Naive B cell (primary cell): Measurements from ENCODE around the gene CENPU. TPM values are rescaled to one million over a fixed set of nuclear protein-coding genes. Genes with fewer than 3 reads are reported as not detected.

Experiments used
- ATAC-seq, 2 donors: fragments of 150-1000 bp; cut with Tn5 transposase; 2 replicates each; pipeline ENCODE4 v1.10.0; 2021; ENCODE audit warnings: low read depth in 2 of 2, mild to moderate bottlenecking in 2 of 2, moderate library complexity in 2 of 2
- DNase-seq: peaks from one replicate; pipeline ENCODE4 v3.0.0; 2022
- H3K27ac Mint-ChIP-seq, 6 donors: one replicate each; pipeline ENCODE4 v1.8.0; 2020 to 2022; ENCODE audit warnings: mild to moderate bottlenecking in 6 of 6, mixed read lengths in 6 of 6, moderate library complexity in 5 of 6, inconsistent platforms in 2 of 6
- H3K27me3 Mint-ChIP-seq, 3 donors: one replicate each; pipeline ENCODE4 v1.8.0; 2021 to 2022; ENCODE audit warnings: mixed read lengths in 3 of 3, mild to moderate bottlenecking in 1 of 3
- H3K36me3 Mint-ChIP-seq, 2 donors: one replicate each; pipeline ENCODE4 v1.8.0; 2020 to 2022; ENCODE audit warnings: mixed read lengths in 2 of 2, inconsistent platforms in 1 of 2, mild to moderate bottlenecking in 1 of 2
- H3K4me1 Mint-ChIP-seq, 3 donors: one replicate each; pipeline ENCODE4 v1.8.0; 2020 to 2022; ENCODE audit warnings: mixed read lengths in 3 of 3, inconsistent platforms in 1 of 3, mild to moderate bottlenecking in 1 of 3, moderate library complexity in 1 of 3
- H3K4me3 Mint-ChIP-seq, 8 donors: one replicate each; pipeline ENCODE4 v1.8.0; 2020 to 2022; ENCODE audit warnings: mild to moderate bottlenecking in 8 of 8, mixed read lengths in 8 of 8, moderate library complexity in 8 of 8, inconsistent platforms in 2 of 8
- H3K9me3 Mint-ChIP-seq, 7 donors: one replicate each; pipeline ENCODE4 v1.8.0; 2020 to 2022; ENCODE audit warnings: mixed read lengths in 7 of 7, mild to moderate bottlenecking in 5 of 7, inconsistent platforms in 2 of 7, moderate library complexity in 1 of 7
- polyA plus RNA-seq, 6 donors: library from polyadenylated mRNA; unstranded; fragments of 300-500 nt; fragmentation: Illumina TruSeq; gene quantifications; one replicate each; pipeline ENCODE4 v1.2.3, GENCODE V29; 2021; ENCODE audit warnings: low read depth in 6 of 6

The CENPU gene
- polyA plus RNA-seq, 6 donors from 2014 or later = 0.27 to 4.9 (median 2.3) TPM

DNA sequence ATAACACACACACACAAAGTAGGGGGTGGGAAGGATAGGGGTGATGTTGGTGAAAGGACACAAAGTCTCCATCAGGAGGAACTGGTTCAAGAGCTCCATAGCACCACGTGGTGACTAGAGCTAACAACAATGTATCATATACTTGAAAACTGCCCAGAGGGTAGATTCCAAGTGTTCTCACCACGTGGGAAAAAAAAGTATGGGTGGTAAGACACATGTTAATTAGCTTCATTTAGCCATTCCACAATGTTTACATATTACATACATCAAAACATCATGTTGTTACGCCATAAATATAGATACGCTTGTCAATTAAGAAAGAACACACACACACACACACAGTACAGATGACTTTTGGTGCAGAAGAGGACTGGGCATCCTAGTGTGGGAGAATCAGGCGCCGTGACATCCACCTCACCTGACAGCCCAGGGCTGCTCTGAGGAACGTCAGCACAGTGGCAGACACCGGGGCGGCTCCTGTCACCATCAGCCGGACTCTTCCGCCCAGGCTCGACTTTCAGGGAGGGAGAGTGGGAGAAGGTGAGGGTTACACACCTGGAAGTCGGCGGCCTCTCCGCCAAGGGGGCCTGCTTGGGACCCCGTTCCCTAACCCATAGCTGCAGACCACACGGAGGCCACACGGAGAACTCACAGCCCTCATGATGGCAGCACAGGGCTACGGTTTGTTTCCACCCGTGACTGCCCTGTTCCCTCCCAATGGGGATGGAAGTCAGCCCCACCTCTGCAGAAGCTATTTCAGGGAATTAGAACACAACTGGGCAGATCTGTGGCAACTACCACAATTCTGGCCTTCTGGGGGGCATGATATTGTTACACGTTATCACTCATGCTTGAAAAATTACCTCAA, 31.8 kb upstream of the CENPU start:
- peaks cover 0 to 12% (median 3%) of the 10 kb centered on the region in 3 donors for H3K4me1 Mint-ChIP-seq
- H3K27ac Mint-ChIP-seq = no peak overlapping the region
- no peak overlapping the region for H3K4me3 Mint-ChIP-seq
- peaks cover 0 to 1% (median 0%) of the 10 kb centered on the region in 7 donors for H3K9me3 Mint-ChIP-seq
- peaks cover 18 to 38% of the 10 kb centered on the region in 2 donors for H3K36me3 Mint-ChIP-seq
- no peak for ATAC-seq
- no peaks in the 10 kb centered on the region for H3K27me3 Mint-ChIP-seq
- no peak for DNase-seq

DNA sequence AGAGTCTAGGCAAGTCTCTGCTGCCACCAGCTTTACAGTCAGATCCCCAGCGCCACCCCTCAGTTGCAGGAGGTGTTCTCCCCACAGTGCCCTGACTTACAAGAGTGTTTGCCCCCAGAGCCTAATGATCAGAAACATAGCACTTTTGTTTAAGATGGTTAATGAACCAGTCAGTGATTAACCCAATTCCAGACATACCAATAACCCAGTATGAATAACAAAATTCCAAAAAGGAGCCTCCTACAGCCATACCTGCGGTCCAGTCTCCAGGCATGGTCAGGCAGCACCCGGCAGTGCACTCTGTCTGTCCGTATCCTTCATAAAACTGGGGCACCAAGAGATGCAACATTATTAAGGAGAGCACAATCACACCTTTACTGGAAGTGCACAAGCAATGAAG, 30.7 kb upstream of the CENPU start:
- Mint-ChIP-seq H3K27me3 (no peaks in the 10 kb centered on the region), H3K36me3 (peaks cover 26 to 46% of the 10 kb centered on the region in 2 donors), H3K9me3 (peaks cover 0 to 1% (median 0%) of the 10 kb centered on the region in 7 donors), H3K4me3 (no peak overlapping the region), H3K27ac (peak overlapping the region in 1 of 6 donors; percentile 49), H3K4me1 (peaks cover 0 to 12% (median 3%) of the 10 kb centered on the region in 3 donors)
- DNase-seq (no peak), ATAC-seq (no peak)

DNA sequence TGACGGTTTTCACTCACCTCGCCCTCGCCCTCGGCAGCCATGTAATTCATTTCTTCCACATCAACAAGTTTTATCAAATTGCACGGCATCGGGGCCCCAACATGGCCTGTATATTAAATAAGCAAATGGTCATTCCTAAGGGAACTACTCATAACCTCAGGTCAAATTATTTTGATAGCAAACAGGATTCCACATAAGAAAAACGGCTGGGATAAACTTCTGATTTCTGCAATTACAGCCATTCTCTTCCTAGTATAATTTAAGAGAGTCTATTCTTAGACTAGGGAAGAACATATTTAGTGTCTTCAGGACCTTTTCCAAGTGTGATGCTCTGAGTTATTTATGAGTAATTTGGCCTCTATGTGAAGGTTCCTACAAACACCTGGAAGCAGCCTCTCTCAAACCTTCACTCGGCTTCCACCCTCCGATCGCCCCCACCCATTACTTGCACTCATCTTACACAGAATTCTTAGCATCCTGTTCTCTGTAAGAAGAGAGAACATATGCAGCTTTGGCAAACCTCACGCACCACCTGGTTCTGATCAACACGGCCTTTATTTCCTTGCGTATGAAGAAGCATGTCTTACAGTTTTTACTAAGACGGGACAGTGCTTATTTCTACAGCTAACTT, 29.4 kb upstream of the CENPU start:
- DNase-seq = no peak
- Mint-ChIP-seq H3K4me3 (no peak overlapping the region), H3K9me3 (peaks cover 0 to 2% (median 1%) of the 10 kb centered on the region in 7 donors), H3K4me1 (peaks cover 0 to 12% (median 3%) of the 10 kb centered on the region in 3 donors), H3K27me3 (no peaks in the 10 kb centered on the region), H3K36me3 (peaks cover 26 to 46% of the 10 kb centered on the region in 2 donors), H3K27ac (no peak overlapping the region)
- no peak for ATAC-seq

DNA sequence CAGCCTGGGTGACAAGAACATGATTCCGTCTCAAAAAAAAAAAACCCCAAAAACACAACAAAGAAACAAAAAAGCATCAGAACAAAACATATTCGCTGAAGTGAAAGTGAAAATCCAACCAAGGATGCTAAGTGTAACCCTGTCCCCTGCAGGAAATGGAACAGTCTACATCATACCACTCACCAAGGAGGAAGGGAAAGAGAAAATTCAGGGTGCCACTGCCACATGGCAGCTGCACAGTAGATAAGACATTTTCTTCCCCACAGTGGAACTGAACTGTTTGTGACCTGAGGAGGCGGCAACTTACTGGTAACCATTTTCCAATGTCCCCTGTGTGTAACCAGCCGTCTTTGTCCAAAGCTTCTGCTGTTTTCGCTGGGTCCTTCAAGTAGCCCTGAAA, 28.2 kb upstream of the CENPU start:
- DNase-seq (no peak), ATAC-seq (peak; percentile 78 to 80)
- peaks cover 19 to 44% of the 10 kb centered on the region in 2 donors for H3K36me3 Mint-ChIP-seq
- peaks cover 0 to 12% (median 3%) of the 10 kb centered on the region in 3 donors for H3K4me1 Mint-ChIP-seq
- peaks cover 0 to 2% (median 1%) of the 10 kb centered on the region in 7 donors for H3K9me3 Mint-ChIP-seq
- no peaks in the 10 kb centered on the region for H3K27me3 Mint-ChIP-seq
- H3K27ac Mint-ChIP-seq = peak overlapping the region in 3 of 6 donors; percentile 33 to 57 (median 45)
- H3K4me3 Mint-ChIP-seq = no peak overlapping the region

DNA sequence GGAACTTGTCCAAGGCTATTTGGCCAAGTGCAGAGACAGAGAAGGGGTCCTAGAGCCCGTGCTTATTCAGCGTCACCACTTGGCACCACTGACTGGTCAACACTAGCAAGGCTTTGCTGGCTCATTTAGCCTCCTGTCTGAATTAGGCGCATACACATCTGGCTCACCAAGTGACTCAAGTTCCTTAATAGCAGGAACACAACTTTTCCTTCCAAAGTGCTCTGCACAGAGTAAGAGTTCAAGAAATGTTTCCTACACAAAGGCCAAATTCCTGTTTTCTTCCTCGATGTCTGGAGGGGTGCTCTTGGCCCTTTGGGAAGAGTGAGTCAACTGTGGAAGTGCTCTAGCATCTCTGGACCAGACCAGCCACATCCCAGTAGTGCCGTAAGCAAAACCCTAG, 26.8 kb upstream of the CENPU start:
- no peaks in the 10 kb centered on the region for H3K27me3 Mint-ChIP-seq
- DNase-seq = no peak
- no peak for ATAC-seq
- H3K9me3 Mint-ChIP-seq = peaks cover 0 to 2% (median 1%) of the 10 kb centered on the region in 7 donors
- peaks cover 16 to 44% of the 10 kb centered on the region in 2 donors for H3K36me3 Mint-ChIP-seq
- peak overlapping the region in 1 of 6 donors; percentile 61 for H3K27ac Mint-ChIP-seq
- H3K4me3 Mint-ChIP-seq = no peak overlapping the region
- H3K4me1 Mint-ChIP-seq = peaks cover 0 to 12% (median 3%) of the 10 kb centered on the region in 3 donors

DNA sequence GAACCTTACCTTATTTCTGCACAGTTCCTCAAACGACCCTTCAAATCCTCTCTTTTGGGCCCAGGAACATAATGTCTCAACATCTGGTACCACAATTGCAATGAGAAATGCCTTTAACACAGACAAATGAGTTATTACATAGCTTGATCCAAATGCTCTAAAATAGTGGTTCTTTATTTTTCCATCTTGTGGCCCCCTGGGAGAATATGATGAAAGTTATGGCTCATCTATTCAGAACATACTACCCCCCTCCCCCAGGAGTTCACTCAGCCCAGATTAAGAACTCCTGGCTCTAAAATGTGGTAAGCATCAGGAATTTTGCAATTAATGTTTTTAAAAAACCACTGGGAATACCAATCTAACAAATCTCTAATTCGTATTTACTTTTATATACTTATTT, 23.9 kb upstream of the CENPU start:
- H3K27ac Mint-ChIP-seq = peak overlapping the region in 1 of 6 donors; percentile 53
- DNase-seq (no peak), ATAC-seq (no peak)
- peaks cover 0 to 2% (median 0%) of the 10 kb centered on the region in 7 donors for H3K9me3 Mint-ChIP-seq
- no peak overlapping the region for H3K4me3 Mint-ChIP-seq
- H3K4me1 Mint-ChIP-seq = peaks cover 0 to 10% (median 3%) of the 10 kb centered on the region in 3 donors
- H3K36me3 Mint-ChIP-seq = peaks cover 18 to 52% of the 10 kb centered on the region in 2 donors
- H3K27me3 Mint-ChIP-seq = no peaks in the 10 kb centered on the region

DNA sequence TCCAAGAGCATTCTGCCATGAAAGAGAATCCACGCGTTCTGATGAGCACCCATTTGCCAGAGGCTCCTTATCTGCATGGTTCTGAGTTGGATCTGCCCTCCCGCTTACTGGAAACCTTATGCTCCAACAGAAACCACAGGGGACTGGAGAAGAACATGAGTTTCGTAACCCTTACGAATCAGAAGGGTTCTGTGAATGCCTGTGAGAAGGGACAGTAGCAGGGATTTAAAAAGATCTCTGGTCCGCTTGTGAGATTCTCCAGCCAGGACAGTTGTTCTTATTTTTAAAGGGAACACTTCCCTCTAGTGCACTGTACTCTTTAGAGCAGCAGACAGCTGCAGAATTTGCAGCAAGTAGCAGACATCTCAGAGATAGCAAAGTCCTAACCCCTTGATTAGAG, 22.5 kb upstream of the CENPU start:
- ATAC-seq = no peak
- no peak for DNase-seq
- Mint-ChIP-seq H3K9me3 (peaks cover 0 to 2% (median 0%) of the 10 kb centered on the region in 7 donors), H3K4me3 (no peak overlapping the region), H3K27ac (no peak overlapping the region), H3K36me3 (peaks cover 18 to 42% of the 10 kb centered on the region in 2 donors), H3K4me1 (no peaks in the 10 kb centered on the region), H3K27me3 (peaks cover 0 to 4% (median 0%) of the 10 kb centered on the region in 3 donors)

DNA sequence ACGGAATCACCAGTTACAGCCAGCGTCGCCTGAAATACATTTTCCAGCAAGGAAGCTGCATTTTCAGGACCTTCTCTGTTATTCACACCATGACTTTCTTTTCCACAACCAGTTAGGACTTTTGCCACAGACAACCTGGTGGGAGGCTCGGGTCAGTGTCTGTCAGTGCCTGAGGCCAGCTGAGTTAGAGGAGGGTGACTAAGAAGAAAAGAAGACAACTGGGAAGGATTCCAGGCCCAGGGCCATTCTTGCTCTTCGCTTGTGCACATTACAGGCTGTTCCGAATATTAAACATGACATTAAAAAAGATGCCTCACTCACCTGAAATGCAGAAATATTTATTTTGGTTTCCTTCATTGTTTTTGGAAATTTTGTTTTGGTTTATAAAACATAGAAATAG, 21.4 kb upstream of the CENPU start:
- Mint-ChIP-seq H3K9me3 (peaks cover 0 to 2% (median 0%) of the 10 kb centered on the region in 7 donors), H3K27me3 (peaks cover 0 to 4% (median 0%) of the 10 kb centered on the region in 3 donors), H3K27ac (no peak overlapping the region), H3K4me1 (no peaks in the 10 kb centered on the region), H3K4me3 (no peak overlapping the region), H3K36me3 (peaks cover 17 to 39% of the 10 kb centered on the region in 2 donors)
- no peak for ATAC-seq
- DNase-seq = no peak

DNA sequence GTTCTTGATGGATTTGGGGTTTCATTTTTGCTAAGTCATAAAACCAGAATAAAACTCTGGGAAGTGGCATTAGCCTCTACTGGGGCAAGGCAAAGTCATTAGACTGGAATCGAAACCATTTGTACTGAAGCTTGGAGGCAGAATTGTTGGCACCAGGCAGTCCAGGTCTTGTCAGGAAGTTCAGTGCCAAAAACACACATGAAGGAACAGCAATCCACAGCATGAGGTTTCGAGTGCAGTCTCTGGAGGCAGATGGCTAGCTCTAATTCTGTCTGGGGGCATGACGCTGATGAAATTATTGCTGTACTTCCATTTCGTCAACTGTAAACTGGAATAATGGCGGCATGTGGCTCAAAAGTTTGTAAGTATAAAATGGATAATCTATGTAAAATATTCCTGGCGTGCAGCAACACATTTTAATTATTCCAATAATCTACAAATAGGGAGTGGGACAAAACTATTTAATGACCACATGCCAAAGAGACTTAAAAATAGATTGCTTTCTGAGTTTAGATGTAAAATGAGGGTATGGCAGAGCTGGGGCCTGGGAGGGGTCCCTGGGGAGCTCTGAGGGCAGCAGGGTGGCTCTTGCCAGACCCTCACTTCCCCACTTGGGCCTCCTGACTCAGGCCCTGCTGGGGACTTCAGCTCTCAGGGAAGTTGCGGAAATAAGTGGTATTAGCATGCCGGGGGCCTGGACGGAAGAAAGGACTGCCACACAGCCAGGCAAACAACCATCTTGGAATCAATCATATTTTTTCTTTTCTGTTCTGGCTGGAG, 18.8 kb upstream of the CENPU start:
- Mint-ChIP-seq H3K27me3 (peaks cover 0 to 4% (median 0%) of the 10 kb centered on the region in 3 donors), H3K4me3 (no peak overlapping the region), H3K9me3 (no peaks in the 10 kb centered on the region), H3K4me1 (no peaks in the 10 kb centered on the region), H3K36me3 (peaks cover 10 to 31% of the 10 kb centered on the region in 2 donors), H3K27ac (no peak overlapping the region)
- DNase-seq (no peak), ATAC-seq (no peak)

DNA sequence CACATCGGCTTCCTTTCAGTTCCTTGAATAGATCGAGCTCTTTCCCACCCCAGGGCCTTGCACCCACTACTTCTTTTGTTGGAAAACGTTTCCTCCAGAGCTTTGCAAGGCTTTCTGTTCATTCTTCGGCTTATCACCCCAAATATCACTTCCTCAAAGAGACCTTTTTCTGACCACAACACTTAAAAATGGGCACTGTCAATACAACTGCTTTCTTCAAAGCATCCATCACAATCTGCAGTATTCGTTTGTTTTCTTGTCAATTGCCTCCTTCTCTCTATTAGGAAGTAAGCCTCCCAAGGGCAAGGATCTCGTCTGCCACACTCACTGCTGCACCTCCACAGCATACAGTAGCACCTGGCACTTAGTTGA, 17.7 kb upstream of the CENPU start:
- H3K36me3 Mint-ChIP-seq = peaks cover 10 to 21% of the 10 kb centered on the region in 2 donors
- peaks cover 0 to 2% (median 0%) of the 10 kb centered on the region in 7 donors for H3K9me3 Mint-ChIP-seq
- H3K27ac Mint-ChIP-seq = peak overlapping the region in 1 of 6 donors; percentile 24
- no peak overlapping the region for H3K4me3 Mint-ChIP-seq
- H3K4me1 Mint-ChIP-seq = peaks cover 0 to 8% (median 5%) of the 10 kb centered on the region in 3 donors
- ATAC-seq (no peak), DNase-seq (no peak)
- H3K27me3 Mint-ChIP-seq = peaks cover 0 to 4% (median 0%) of the 10 kb centered on the region in 3 donors

DNA sequence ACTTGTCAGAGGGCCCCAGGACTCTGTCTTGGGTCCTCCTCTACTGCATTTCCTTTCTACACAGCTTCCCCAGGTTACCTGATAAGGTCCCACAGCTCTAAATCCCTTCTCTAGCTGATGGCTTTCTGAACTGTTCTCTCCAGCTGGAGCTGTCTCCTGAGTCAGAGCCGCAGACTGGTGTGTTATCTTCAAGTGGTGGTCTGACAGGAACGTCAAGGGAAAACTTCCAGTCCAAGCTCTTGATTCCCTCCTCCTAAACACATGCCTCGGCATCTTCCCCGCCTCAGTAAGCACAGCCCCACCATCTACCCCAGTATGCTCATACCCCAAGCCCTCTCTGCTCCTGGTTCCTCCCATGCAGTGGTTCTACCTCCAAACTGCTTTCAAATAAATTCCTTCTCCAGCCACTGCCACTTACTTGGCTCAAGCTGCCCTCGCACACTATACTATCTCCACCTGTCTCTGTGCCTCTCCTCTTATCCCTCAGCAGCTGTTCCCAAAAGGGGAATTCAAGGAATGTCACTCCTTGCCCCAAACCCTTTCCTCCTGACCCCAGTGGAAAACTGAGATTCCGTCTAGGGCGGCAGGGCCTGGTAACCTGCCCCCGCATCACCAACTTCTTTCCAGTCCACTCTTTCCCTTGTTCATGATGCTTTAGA, 17.2 kb upstream of the CENPU start:
- DNase-seq = no peak
- Mint-ChIP-seq H3K36me3 (peaks cover 10 to 21% of the 10 kb centered on the region in 2 donors), H3K27ac (peak overlapping the region in 1 of 6 donors; percentile 61), H3K27me3 (peaks cover 0 to 4% (median 0%) of the 10 kb centered on the region in 3 donors), H3K4me1 (peaks cover 3 to 13% (median 10%) of the 10 kb centered on the region in 3 donors), H3K9me3 (peaks cover 0 to 2% (median 0%) of the 10 kb centered on the region in 7 donors), H3K4me3 (peak overlapping the region in 1 of 8 donors; percentile 76)
- no peak for ATAC-seq

DNA sequence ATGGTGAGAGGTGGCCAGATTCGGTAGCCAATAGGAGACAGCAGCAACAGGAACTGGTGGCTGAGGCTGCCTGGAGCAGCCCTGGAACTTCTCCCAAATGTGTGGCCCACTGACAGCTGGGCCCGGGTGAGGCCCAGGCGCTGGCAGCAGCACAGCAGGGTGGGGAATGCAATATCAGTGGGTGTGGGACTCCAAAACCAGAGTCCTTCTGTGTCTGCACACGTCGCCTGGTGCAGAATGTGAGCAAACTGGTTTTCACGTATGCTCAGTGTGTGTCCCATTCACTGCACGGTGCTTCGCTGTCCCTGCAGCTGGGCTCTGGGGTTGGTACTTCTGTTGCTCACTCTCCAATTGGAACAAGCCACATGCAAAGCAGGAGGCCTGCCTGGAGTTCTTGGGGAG, 14.4 kb upstream of the CENPU start:
- peaks cover 6 to 16% (median 14%) of the 10 kb centered on the region in 3 donors for H3K4me1 Mint-ChIP-seq
- peaks cover 0 to 4% (median 0%) of the 10 kb centered on the region in 3 donors for H3K27me3 Mint-ChIP-seq
- no peak overlapping the region for H3K27ac Mint-ChIP-seq
- DNase-seq (no peak), ATAC-seq (no peak)
- H3K36me3 Mint-ChIP-seq = peaks cover 0 to 4% of the 10 kb centered on the region in 2 donors
- H3K4me3 Mint-ChIP-seq = no peak overlapping the region
- H3K9me3 Mint-ChIP-seq = peaks cover 0 to 2% (median 0%) of the 10 kb centered on the region in 7 donors
